ENCODE measurements around the gene ARL8A. TPM values are rescaled to one million over a fixed set of nuclear protein-coding genes. Genes with fewer than 3 reads are reported as not detected.

The ARL8A gene
- total RNA-seq, 2 donors from 2014 or later, result 36.3 to 41.0 TPM

- Histone ChIP-seq H3K27ac (no peak overlapping the region), H3K27me3 (replicated peaks; ENCODE audit: insufficient read depth) (no peaks in the 10 kb centered on the region), H3K36me3 (no peaks in the 10 kb centered on the region), H3K4me1 (ENCODE audit: control insufficient read depth in 1 of 2, low read depth in 2 of 2) (no peaks in the 10 kb centered on the region), H3K4me3 (no peak overlapping the region), H3K9me3 (no peaks in the 10 kb centered on the region)
- DNase-seq (ENCODE audit: low spot score), result no peak
- no peak for TF ChIP-seq CTCF (IDR thresholded peaks at IDR 0.05)
- ATAC-seq (ENCODE audit: insufficient number of reproducible peaks, low FRiP score, low read depth), result no peak
Measured at GRCh38 chr1:202165942-202166843, 21.7 kb upstream of the ARL8A start.

- no peaks in the 10 kb centered on the region for H3K9me3 ChIP-seq
- H3K4me3 ChIP-seq, result no peak overlapping the region
- no peaks in the 10 kb centered on the region for H3K27me3 ChIP-seq (replicated peaks; ENCODE audit: insufficient read depth)
- TF ChIP-seq CTCF (IDR thresholded peaks at IDR 0.05), result no peak
- ATAC-seq (ENCODE audit: insufficient number of reproducible peaks, low FRiP score, low read depth), result no peak
- no peak for DNase-seq (ENCODE audit: low spot score)
- no peaks in the 10 kb centered on the region for H3K4me1 ChIP-seq (ENCODE audit: control insufficient read depth in 1 of 2, low read depth in 2 of 2)
- no peaks in the 10 kb centered on the region for H3K36me3 ChIP-seq
- H3K27ac ChIP-seq, result no peak overlapping the region
Measured at GRCh38 chr1:202165267-202165941, 20.9 kb upstream of the ARL8A start.

GRCh38 chr1:202164271-202165037 is 19.9 kb upstream of the ARL8A start:
- ATAC-seq (ENCODE audit: insufficient number of reproducible peaks, low FRiP score, low read depth), result no peak
- no peak for TF ChIP-seq CTCF (IDR thresholded peaks at IDR 0.05)
- Histone ChIP-seq H3K36me3 (no peaks in the 10 kb centered on the region), H3K4me3 (no peak overlapping the region), H3K9me3 (no peaks in the 10 kb centered on the region), H3K27me3 (replicated peaks; ENCODE audit: insufficient read depth) (no peaks in the 10 kb centered on the region), H3K4me1 (ENCODE audit: control insufficient read depth in 1 of 2, low read depth in 2 of 2) (no peaks in the 10 kb centered on the region), H3K27ac (no peak overlapping the region)
- DNase-seq (ENCODE audit: low spot score), result no peak

GRCh38 chr1:202163281-202164270 is 19.0 kb upstream of the ARL8A start:
- no peak overlapping the region for H3K4me3 ChIP-seq
- H3K4me1 ChIP-seq (ENCODE audit: control insufficient read depth in 1 of 2, low read depth in 2 of 2), result no peaks in the 10 kb centered on the region
- H3K27me3 ChIP-seq (replicated peaks; ENCODE audit: insufficient read depth), result no peaks in the 10 kb centered on the region
- DNase-seq (ENCODE audit: low spot score) (no peak), ATAC-seq (ENCODE audit: insufficient number of reproducible peaks, low FRiP score, low read depth) (no peak)
- H3K9me3 ChIP-seq, result no peaks in the 10 kb centered on the region
- H3K27ac ChIP-seq, result no peak overlapping the region
- no peaks in the 10 kb centered on the region for H3K36me3 ChIP-seq
- no peak for TF ChIP-seq CTCF (IDR thresholded peaks at IDR 0.05)
